B cell (primary cell): ENCODE results near the gene TAF1B.

Experiments
- CTCF ChIP-seq: fragments of 200-600 bp; IDR thresholded peaks from one replicate; pipeline ENCODE4 v1.8.0; 2022; ENCODE audit warnings: antibody characterized with exemption, mild to moderate bottlenecking
- EZH2 ChIP-seq: IDR thresholded peaks from 2 replicates; pipeline ENCODE4 v1.6.1; 2012; ENCODE audit warnings: borderline replicate concordance, low read depth, mild to moderate bottlenecking, moderate library complexity, low read length; ENCODE audit not compliant: insufficient read depth, poor library complexity, severe bottlenecking

GRCh38 chr2:9948721-9949120, 105.4 kb downstream of the TAF1B start:
- no peak for TF ChIP-seq CTCF
- TF ChIP-seq EZH2: no peak
